HG03558 (cell line): ENCODE data around the gene SRPRB.
"Not testable (repeated sequence)": the region's sequence is repeated elsewhere in the genome, so short reads cannot be mapped to it uniquely, and the experiment has no call there.

Experiments used
- ATAC-seq: cut with Tn5 transposase; IDR thresholded peaks from one replicate; pipeline ENCODE4 v1.9.1; 2021; ENCODE audit warnings: moderate number of reproducible peaks; ENCODE audit not compliant: unreplicated experiment; ENCODE audit errors: extremely low read depth

SRPRB gene

GRCh38 chr3:133777807-133778568 is 27.6 kb upstream of the SRPRB start:
- no peak for ATAC-seq

- no peak for ATAC-seq
Measured at GRCh38 chr3:133779626-133780203, 25.9 kb upstream of the SRPRB start.

GRCh38 chr3:133780756-133781155 is 24.9 kb upstream of the SRPRB start:
- not testable (repeated sequence) for ATAC-seq

- no peak for ATAC-seq
Measured at GRCh38 chr3:133781570-133781969, 24.0 kb upstream of the SRPRB start.

- no peak for ATAC-seq
Measured at GRCh38 chr3:133782454-133782853, 23.2 kb upstream of the SRPRB start.

- ATAC-seq, result no peak
Measured at GRCh38 chr3:133783762-133784161, 21.9 kb upstream of the SRPRB start.

GRCh38 chr3:133788024-133788423 is 17.6 kb upstream of the SRPRB start:
- ATAC-seq, result no peak

- ATAC-seq, result no peak
Measured at GRCh38 chr3:133792171-133792763, 13.3 kb upstream of the SRPRB start.

- ATAC-seq, result no peak
Measured at GRCh38 chr3:133797396-133798105, 8.1 kb upstream of the SRPRB start.

- ATAC-seq, result no peak
Measured at GRCh38 chr3:133799794-133800585, 5.6 kb upstream of the SRPRB start.

- ATAC-seq, result no peak
Measured at GRCh38 chr3:133803469-133803868, 2.1 kb upstream of the SRPRB start.

- ATAC-seq, result no peak
Measured at GRCh38 chr3:133804896-133805295, 719 bp upstream of the SRPRB start.

- no peak for ATAC-seq
Measured at GRCh38 chr3:133805384-133805701, 272 bp upstream of the SRPRB start.

GRCh38 chr3:133812872-133813271 is 7.3 kb downstream of the SRPRB start:
- no peak for ATAC-seq

- ATAC-seq, result no peak
Measured at GRCh38 chr3:133815386-133815785, 9.8 kb downstream of the SRPRB start.

GRCh38 chr3:133820129-133820528 is 14.5 kb downstream of the SRPRB start:
- no peak for ATAC-seq

GRCh38 chr3:133820889-133821675 is 15.5 kb downstream of the SRPRB start:
- ATAC-seq, result no peak

- no peak for ATAC-seq
Measured at GRCh38 chr3:133821767-133822638, 16.4 kb downstream of the SRPRB start.
